ENCODE measurements around the gene CPED1.

DNA sequence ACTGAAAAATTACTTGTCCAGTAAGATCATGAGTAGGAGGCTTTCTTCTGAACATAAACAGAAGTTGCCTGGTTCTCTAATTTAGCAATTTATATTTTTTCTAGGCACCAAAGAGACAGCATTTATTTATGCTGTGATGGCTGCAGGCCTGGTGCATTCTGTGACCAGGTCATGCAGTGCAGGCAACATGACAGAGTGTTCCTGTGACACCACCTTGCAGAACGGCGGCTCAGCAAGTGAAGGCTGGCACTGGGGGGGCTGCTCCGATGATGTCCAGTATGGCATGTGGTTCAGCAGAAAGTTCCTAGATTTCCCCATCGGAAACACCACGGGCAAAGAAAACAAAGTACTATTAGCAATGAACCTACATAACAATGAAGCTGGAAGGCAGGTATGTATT, 343.1 kb downstream of the CPED1 start:
- TF ChIP-seq, protein P1, sequence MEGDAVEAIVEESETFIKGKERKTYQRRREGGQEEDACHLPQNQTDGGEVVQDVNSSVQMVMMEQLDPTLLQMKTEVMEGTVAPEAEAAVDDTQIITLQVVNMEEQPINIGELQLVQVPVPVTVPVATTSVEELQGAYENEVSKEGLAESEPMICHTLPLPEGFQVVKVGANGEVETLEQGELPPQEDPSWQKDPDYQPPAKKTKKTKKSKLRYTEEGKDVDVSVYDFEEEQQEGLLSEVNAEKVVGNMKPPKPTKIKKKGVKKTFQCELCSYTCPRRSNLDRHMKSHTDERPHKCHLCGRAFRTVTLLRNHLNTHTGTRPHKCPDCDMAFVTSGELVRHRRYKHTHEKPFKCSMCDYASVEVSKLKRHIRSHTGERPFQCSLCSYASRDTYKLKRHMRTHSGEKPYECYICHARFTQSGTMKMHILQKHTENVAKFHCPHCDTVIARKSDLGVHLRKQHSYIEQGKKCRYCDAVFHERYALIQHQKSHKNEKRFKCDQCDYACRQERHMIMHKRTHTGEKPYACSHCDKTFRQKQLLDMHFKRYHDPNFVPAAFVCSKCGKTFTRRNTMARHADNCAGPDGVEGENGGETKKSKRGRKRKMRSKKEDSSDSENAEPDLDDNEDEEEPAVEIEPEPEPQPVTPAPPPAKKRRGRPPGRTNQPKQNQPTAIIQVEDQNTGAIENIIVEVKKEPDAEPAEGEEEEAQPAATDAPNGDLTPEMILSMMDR (IDR thresholded peaks at IDR 0.05; ENCODE audit: low read length), result no peak
- TF ChIP-seq EZH2 (optimal IDR thresholded peaks at IDR 0.05; ENCODE audit: low read depth, low read length) (no peak), EZH2phosphoT487 (IDR thresholded peaks at IDR 0.05; ENCODE audit: low read length) (no peak)
